CD14-positive monocyte (primary cell): ENCODE data around the gene FRMD4A. TPM values are rescaled to one million over a fixed set of nuclear protein-coding genes. Genes with fewer than 3 reads are reported as not detected.

Source experiments
- DNase-seq, 3 donors: peaks; one replicate each; pipeline ENCODE4 v3.0.0-alpha.2; 2011 to 2022
- H2AFZ ChIP-seq: 2 replicates; pipeline ENCODE4 v1.6.0; 2012; ENCODE audit warnings: mild to moderate bottlenecking, low read depth, low read length, inconsistent platforms; ENCODE audit not compliant: insufficient read depth, poor library complexity, severe bottlenecking
- H3K27ac ChIP-seq, 2 donors: 1 replicate in 1 of 2; 2 replicates in 1 of 2; pipeline ENCODE4 v1.5.1; 2012 to 2013; ENCODE audit warnings: low read length in 2 of 2, control low read depth in 1 of 2, inconsistent platforms in 1 of 2, low read depth in 1 of 2, mild to moderate bottlenecking in 1 of 2
- H3K27me3 ChIP-seq, 2 donors: one replicate each; pipeline versions ENCODE4 v1.6.0 to v1.6.1; 2011 to 2013; ENCODE audit warnings: low read length in 2 of 2; ENCODE audit not compliant: control insufficient read depth in 2 of 2, insufficient read depth in 2 of 2
- H3K36me3 ChIP-seq, 2 donors: replicated peaks in 1 of 2; 1 replicate in 1 of 2; 2 replicates in 1 of 2; pipeline versions ENCODE4 v1.5.1 to v1.6.1; 2012 to 2013; ENCODE audit warnings: low read length in 2 of 2, control low read depth in 1 of 2, inconsistent platforms in 1 of 2, mild to moderate bottlenecking in 1 of 2; ENCODE audit not compliant: insufficient read depth in 2 of 2, control insufficient read depth in 1 of 2
- H3K4me1 ChIP-seq, 2 donors: 1 replicate in 1 of 2; 2 replicates in 1 of 2; pipeline versions ENCODE4 v1.5.1 to v1.6.1; 2012 to 2013; ENCODE audit warnings: low read length in 2 of 2, control low read depth in 1 of 2, inconsistent platforms in 1 of 2, mild to moderate bottlenecking in 1 of 2, moderate library complexity in 1 of 2; ENCODE audit not compliant: insufficient read depth in 2 of 2, control insufficient read depth in 1 of 2
- H3K4me2 ChIP-seq: replicated peaks from 2 replicates; pipeline ENCODE3; 2012; ENCODE audit warnings: low read length, moderate library complexity, mild to moderate bottlenecking; ENCODE audit not compliant: poor library complexity, severe bottlenecking; ENCODE audit errors: extremely low read depth
- H3K4me3 ChIP-seq, 3 experiments: fragments of 200-600 bp in 1 of 3; sonication (generic) in 1 of 3; replicated peaks in 1 of 3; 1 replicate in 2 of 3; 2 replicates in 1 of 3; pipeline ENCODE4 v1.5.1; 2011 to 2013; ENCODE audit warnings: low read length in 3 of 3, mild to moderate bottlenecking in 3 of 3, control low read depth in 2 of 3, low read depth in 2 of 3, inconsistent platforms in 1 of 3, moderate library complexity in 1 of 3
- H3K79me2 ChIP-seq: 2 replicates; pipeline ENCODE4 v1.6.0; 2012; ENCODE audit warnings: mild to moderate bottlenecking, control low read depth, inconsistent platforms, low read length, moderate library complexity; ENCODE audit not compliant: insufficient read depth
- H3K9ac ChIP-seq: 2 replicates; pipeline ENCODE4 v1.6.0; 2017; ENCODE audit warnings: low read length, mild to moderate bottlenecking; ENCODE audit not compliant: insufficient read depth, poor library complexity, severe bottlenecking
- H3K9me3 ChIP-seq, 2 donors: replicated peaks in 1 of 2; 1 replicate in 1 of 2; 2 replicates in 1 of 2; pipeline versions ENCODE4 v1.5.1 to v1.6.1; 2012 to 2013; ENCODE audit warnings: low read length in 2 of 2, control low read depth in 1 of 2; ENCODE audit not compliant: control insufficient read depth in 1 of 2, insufficient read depth in 1 of 2
- H4K20me1 ChIP-seq: 2 replicates; pipeline ENCODE4 v1.6.0; 2012; ENCODE audit warnings: mild to moderate bottlenecking, low read length, control low read depth, moderate library complexity; ENCODE audit not compliant: insufficient read depth
- H3K27ac Mint-ChIP-seq, 7 donors: one replicate each; pipeline ENCODE4 v1.8.0; 2020; ENCODE audit warnings: mild to moderate bottlenecking in 7 of 7, mixed read lengths in 7 of 7, moderate library complexity in 6 of 7, inconsistent platforms in 2 of 7
- H3K27me3 Mint-ChIP-seq, 3 donors: one replicate each; pipeline ENCODE4 v1.8.0; 2021 to 2022; ENCODE audit warnings: low read depth in 3 of 3, mild to moderate bottlenecking in 3 of 3, mixed read lengths in 3 of 3, moderate library complexity in 3 of 3, inconsistent platforms in 1 of 3
- H3K36me3 Mint-ChIP-seq, 2 donors: one replicate each; pipeline ENCODE4 v1.8.0; 2020; ENCODE audit warnings: mixed read lengths in 2 of 2, inconsistent platforms in 1 of 2, mild to moderate bottlenecking in 1 of 2
- H3K4me1 Mint-ChIP-seq: one replicate; pipeline ENCODE4 v1.8.0; 2020; ENCODE audit warnings: mild to moderate bottlenecking, mixed read lengths
- H3K4me3 Mint-ChIP-seq, 2 donors: one replicate each; pipeline ENCODE4 v1.8.0; 2020; ENCODE audit warnings: mild to moderate bottlenecking in 2 of 2, mixed read lengths in 2 of 2, moderate library complexity in 1 of 2
- H3K9me3 Mint-ChIP-seq, 7 donors: one replicate each; pipeline ENCODE4 v1.8.0; 2020 to 2022; ENCODE audit warnings: mixed read lengths in 7 of 7, mild to moderate bottlenecking in 6 of 7, moderate library complexity in 6 of 7, inconsistent platforms in 2 of 7
- CTCF ChIP-seq: fragments of 200-600 bp; IDR thresholded peaks from one replicate; pipeline ENCODE4 v1.8.0; 2022; ENCODE audit warnings: antibody characterized with exemption, mild to moderate bottlenecking
- WGBS: methylation state at CpG from one replicate; pipeline ENCODE4 v1.1.5; 2013; ENCODE audit warnings: missing lambda C conversion rate; ENCODE audit not compliant: insufficient coverage; 5-methylcytosine and 5-hydroxymethylcytosine counted together
- intact Hi-C, 2 donors: fragments of 100-400 bp; cut with micrococcal nuclease; formaldehyde crosslinking; loops; one replicate each; pipeline versions ENCODE4 v1.15.0 to v1.15.1; 2023
- polyA plus RNA-seq, 3 donors: library from polyadenylated mRNA; depleted of rRNA in 1 of 3; unstranded in 2 of 3; stranded (reverse) in 1 of 3; fragments of 300-500 nt in 2 of 3; fragments of >200 nt in 1 of 3; fragmentation: Illumina TruSeq in 2 of 3; gene quantifications; 1 replicate in 2 of 3; 2 replicates in 1 of 3; pipeline ENCODE4 v1.2.3, GENCODE V29; 2012 to 2021

Gene FRMD4A
- polyA plus RNA-seq, 3 donors, result 0.12 TPM; not detected in 2

DNA sequence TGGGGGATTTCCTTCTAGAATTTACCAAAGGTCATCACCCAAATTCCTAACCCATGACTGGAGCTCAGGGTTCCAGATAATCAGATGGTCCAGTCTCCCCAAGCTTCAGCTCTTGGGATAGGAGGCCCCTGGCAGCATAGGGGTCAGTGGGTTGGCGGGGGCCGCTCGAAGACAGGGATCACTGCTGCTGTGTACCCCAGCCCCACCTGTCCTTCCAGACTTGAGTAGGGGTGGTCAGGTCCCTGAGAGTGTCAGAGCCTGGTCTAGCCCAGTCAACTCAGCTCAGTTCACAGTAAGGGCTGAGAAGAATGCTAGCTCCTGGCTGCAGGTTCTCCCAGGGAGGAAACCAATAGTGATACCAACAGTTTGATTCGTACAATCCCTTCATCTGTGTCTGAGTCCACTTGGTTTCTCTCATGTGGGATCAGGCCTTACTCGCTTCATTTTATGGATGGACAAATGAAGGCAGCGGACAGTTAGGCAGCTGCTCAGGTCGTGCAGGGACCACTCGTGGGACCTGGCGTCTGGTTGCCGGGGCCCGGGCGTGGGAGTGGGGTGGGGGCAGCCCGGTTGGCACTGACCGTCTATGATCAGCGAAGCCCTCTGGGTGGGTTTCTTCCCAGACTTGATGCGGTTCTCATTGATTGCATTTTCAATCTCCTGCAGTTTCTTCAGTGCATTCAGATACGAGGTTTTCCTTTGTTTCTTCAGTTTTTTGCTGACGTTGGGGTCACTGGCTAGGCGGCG is 665.0 kb downstream of the FRMD4A start:
- Histone ChIP-seq H3K27me3 (no peaks in the 10 kb centered on the region), H3K36me3 (no peaks in the 10 kb centered on the region), H3K9me3 (no peaks in the 10 kb centered on the region), H2AFZ (no peak overlapping the region), H3K9ac (no peak overlapping the region), H3K79me2 (no peaks in the 10 kb centered on the region), H3K4me1 (no peaks in the 10 kb centered on the region), H3K27ac (no peak overlapping the region), H3K4me2 (no peak overlapping the region), H3K4me3 (no peak overlapping the region), H4K20me1 (no peaks in the 10 kb centered on the region)
- no peak for TF ChIP-seq CTCF
- Mint-ChIP-seq H3K4me1 (no peaks in the 10 kb centered on the region), H3K27ac (no peak overlapping the region), H3K27me3 (peaks cover 0 to 6% (median 3%) of the 10 kb centered on the region in 3 donors), H3K36me3 (no peaks in the 10 kb centered on the region), H3K4me3 (no peak overlapping the region), H3K9me3 (peaks cover 0 to 2% (median 0%) of the 10 kb centered on the region in 7 donors)
- intact Hi-C loops, result no loop called here
- 99% methylated on average over 15 of the region's 20 CpGs for WGBS
- no peak for DNase-seq

DNA sequence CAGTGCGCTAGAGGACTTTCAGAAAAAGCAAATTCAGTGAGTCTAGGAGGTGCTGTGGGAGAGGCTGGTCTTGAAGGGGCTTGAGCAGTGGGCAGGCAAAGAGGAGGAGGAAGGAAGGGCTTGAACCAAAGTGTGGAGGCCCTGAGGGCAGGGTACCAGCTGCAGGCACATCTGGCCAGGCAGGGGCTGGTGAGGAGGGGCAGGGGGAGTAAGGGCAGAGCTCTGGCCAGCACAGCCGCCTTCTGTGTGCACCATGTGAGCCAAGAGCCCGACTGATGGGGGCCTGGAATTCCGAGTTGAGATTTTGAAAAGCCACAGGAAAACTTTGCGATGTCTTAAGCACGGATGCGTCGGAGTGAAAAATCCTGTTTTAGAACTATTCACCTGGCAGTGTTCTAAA is 669.5 kb downstream of the FRMD4A start:
- Histone ChIP-seq H3K79me2 (no peaks in the 10 kb centered on the region), H3K36me3 (no peaks in the 10 kb centered on the region), H3K4me3 (no peak overlapping the region), H3K4me2 (no peak overlapping the region), H3K27ac (no peak overlapping the region), H3K4me1 (peaks cover 11 to 13% of the 10 kb centered on the region in 2 donors), H3K9me3 (no peaks in the 10 kb centered on the region), H4K20me1 (no peaks in the 10 kb centered on the region), H2AFZ (no peak overlapping the region), H3K27me3 (no peaks in the 10 kb centered on the region), H3K9ac (no peak overlapping the region)
- Mint-ChIP-seq H3K36me3 (no peaks in the 10 kb centered on the region), H3K27me3 (peaks cover 3 to 12% (median 6%) of the 10 kb centered on the region in 3 donors), H3K4me3 (no peak overlapping the region), H3K27ac (no peak overlapping the region), H3K4me1 (peaks cover 24% of the 10 kb centered on the region), H3K9me3 (peaks cover 0 to 6% (median 0%) of the 10 kb centered on the region in 7 donors)
- no peak for DNase-seq
- intact Hi-C loops, result no loop called here
- WGBS, result 86% methylated on average over 8 of the region's 8 CpGs
- no peak for TF ChIP-seq CTCF
